Activated T-cell treated with anti-CD3 and anti-CD28 coated beads for 24 hours (primary cell): ENCODE data around the gene PGAP2.
"Not testable (repeated sequence)": the region's sequence is repeated elsewhere in the genome, so short reads cannot be mapped to it uniquely, and the experiment has no call there.

Source experiments
- DNase-seq: peaks from one replicate; pipeline ENCODE4 v3.0.0-alpha.2; 2020; ENCODE audit warnings: low read depth

The PGAP2 gene

DNA sequence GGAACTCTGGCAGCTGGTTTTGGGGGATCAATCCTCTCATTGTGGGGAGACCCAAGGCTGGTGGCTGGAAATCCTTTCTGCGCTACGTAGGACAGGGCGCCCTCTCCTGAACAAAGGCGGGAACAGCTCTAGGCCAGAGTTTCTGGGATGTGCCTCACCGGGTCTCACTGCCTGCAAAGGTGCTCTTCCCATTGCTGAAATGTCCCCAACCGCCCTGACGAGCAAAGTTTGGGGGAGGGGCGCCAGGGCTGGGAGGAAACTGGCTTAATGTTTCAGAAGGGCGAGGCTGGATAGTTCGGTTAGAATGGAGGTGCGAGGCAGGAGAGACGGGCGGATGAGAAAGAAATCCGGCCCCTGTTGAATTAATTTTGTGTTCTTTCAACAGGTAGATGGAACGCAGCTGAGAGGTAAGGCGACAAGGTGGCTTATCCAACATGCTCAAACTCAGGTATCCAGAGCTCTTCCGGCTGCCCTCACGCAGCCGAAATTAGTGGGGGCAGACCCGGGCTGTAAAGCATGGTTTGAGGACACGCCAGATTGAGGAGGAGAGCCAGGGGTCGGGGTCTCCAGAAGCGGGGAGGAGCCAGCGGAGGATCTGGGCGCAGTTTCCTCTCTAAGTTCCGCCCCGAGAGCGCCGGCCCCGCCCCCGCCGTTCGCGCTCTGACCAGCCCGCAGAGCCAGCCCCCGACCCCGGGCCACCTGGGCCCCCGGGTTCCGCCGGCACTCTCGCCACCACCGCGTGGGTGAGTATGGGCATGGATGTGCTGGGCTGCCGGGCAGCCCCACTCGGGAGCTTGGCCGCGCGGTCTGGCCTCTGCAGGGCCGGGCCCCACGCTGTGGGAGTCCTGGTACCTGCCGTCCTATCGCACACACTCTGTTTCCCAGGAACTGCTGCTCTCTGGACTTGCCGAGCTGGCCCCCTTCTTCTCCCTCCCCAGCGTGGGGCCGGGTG is at the start of gene PGAP2:
TSS of gene PGAP2 (plus strand) at position 652 of the 952 bp plus-strand sequence. CDS start 2,700 bp downstream, outside the sequence.
- DNase-seq, result peak; percentile 41

DNA sequence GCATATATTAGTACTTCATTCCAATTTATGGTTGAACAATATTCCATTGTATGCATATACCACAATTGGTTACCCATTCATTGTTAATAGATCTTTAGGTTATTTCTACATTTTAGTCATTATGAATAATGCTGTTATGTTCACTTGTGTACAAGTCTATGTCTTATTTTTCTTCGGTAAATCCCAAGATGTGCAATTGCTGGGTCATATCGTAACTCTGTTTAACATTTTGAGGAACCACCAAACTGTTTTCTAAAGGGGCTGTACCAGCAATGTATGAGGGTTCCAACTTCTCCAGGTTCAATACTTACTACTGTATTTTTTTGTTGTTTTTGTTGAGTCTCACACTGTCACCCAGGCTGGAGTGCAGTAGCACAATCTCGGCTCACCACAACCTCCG is 44.1 kb upstream of the PGAP2 start:
- no peak for DNase-seq

DNA sequence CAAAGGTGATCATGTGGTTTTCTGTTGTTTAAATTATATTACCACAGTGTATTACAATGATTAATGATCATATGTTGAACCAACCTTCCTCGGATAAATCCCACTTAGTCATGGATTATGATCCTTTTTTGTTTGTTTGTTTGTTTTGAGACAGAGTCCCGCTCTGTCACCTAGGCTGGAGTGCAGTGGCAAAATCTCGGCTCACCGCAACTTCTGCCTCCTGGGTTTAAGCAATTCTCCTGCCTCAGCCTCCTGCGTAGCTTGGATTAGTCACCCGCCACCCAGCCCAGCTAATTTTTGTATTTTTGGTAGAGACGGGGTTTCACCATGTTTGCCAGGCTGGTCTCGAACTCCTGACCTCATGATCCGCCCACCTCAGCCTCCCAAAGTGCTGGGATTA is 41.5 kb upstream of the PGAP2 start:
- DNase-seq, result not testable (repeated sequence)

DNA sequence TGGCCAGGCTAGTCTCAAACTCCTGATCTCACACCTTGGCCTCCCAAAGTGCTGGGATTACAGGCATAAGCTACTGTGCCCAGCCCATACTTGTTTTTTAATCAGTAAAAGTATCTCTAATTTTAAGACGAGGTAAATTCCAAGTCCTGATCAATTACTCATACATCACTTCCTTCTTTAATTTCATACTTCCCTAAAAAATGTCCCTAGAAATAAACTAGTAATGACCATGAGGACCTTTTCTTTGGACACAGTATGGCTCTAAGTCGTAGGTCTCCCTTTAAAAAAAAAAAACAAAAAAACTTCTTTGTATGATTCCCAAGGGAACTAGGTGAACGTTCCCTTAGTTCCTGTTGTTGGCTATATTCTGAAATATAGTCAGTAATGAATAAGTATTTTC is 40.8 kb upstream of the PGAP2 start:
- DNase-seq, result no peak

DNA sequence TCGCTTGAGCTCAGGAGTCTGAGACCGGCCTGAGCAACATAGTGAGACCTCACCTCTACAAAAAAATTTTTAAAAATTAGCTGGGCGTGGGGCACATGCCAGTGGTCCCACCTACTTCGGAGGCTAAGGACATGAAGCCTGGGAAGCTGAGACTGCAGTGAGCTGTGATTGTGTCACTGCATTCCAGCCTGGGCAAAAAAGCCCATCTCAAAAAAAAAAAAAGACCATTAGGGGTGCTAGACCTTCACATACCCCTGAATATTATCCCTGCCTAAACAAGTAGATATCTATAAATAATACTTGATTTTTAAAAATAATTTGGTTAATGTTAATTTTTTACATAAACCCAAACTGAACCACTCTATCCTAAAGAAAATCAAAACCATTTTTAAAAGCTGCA is 35.2 kb upstream of the PGAP2 start:
- no peak for DNase-seq

DNA sequence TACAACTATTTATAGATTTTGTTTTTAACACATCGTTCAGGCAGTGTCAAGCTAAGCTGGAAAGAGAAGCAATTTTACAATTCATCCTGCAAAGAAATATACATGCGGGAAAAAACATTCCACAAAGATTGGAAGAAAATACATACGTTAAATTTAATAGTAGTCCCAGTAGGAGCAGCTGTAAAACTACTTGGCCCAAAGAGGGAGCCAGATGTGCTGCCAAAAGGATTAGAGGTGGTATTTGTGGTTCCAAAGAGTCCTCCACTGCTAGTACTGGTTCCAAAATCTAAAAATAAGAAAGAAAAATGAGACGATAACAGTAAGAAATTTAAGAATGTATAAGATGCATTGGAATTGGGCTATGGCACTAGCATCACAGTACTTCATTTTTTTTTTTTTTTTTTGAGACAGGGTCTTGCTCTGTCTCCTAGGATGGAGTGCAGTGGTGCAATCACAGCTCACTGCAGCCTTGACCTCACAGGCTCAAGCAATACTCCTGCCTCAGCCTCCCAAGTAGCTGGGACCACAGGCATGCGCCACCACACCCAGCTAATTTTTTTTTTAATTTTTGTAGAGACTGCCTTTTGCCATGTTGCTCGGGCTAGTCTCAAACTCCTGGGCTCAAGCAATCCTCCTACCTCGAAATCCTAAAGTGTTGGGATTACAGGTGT is 32.5 kb upstream of the PGAP2 start:
- no peak for DNase-seq

DNA sequence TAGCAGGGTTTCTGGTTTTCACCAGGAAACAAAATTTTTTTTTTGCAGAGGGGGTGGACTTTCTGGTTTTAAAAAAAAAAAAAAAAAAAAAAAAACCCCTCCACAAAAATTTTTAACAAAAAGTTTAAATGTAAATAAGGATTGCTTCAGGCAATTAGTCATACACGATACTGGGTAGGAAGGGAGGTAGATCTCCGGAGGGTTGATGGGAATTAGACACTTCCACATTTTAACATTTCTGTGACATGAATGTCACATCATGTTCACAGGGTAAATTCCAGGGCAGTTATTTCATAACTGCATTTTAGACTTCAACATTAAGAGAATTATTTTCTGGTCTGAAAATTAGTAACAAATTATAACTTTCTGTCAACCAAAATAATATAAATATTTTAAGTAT is 26.9 kb upstream of the PGAP2 start:
- no peak for DNase-seq

DNA sequence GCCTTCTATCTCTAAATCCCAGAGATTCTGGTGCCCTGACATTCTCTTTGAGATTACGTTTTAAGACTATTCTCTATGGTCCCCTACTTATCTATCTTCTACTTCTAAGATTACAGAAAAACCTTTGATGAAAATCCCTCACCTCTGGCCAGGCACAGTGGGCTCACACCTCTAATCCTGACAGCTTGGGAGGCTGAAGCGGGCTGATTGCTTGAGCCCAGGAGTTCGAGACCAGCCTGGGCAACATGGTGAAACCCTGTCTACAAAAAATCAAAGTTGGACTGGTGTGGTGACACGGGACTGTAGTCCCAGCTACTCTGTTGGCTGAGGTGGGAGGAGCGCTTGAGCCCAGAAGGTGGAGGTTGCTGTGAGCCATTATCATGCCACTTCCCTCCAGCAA is 25.4 kb upstream of the PGAP2 start:
- DNase-seq, result no peak

DNA sequence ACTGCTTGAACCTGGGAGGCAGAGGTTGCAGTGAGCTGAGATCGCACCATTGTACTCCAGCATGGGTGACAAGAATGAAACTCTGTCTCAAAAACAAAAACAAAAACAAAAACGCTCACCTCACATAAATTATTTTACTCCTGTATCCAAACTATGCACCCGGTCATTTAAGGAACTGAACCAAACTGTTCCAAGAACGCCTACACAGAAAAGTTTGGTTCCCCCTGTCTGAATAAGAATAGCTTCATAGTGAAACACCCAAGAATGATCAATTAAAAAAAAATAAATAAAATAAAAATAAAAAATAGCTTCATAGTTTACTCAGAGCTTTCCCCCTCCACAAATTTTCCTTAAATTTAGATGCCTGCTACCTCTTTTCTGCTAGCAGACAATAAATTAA is 24.7 kb upstream of the PGAP2 start:
- no peak for DNase-seq

DNA sequence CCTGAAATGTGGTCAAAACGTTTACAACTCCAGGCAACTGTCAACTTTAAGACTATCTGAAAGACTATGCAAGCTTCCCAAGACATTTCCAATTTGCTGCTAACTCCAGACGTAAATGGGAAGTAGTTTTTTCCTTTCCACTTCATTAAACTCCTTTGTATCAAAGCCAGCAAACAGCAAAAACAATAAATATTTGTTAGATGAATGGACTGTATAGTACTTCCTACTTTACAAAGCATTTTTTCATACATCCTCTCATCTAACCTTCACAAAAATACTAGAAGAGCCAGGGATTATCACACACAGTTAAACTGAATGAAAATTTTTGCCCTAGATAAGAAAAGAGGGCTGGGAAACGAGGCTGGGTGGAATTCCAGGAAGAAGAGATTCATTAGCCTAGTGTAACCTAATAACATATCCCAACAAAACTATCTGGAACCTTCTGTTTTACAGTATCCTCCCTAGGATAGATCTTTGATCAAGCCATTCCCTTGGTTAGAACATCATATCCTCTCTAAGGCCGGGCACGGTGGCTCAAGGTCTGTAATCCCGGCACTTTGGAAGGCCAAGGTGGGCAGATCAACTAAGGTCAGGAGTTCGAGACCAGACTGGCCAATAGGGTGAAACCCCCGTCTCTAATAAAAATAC is 21.5 kb upstream of the PGAP2 start:
- DNase-seq, result no peak

DNA sequence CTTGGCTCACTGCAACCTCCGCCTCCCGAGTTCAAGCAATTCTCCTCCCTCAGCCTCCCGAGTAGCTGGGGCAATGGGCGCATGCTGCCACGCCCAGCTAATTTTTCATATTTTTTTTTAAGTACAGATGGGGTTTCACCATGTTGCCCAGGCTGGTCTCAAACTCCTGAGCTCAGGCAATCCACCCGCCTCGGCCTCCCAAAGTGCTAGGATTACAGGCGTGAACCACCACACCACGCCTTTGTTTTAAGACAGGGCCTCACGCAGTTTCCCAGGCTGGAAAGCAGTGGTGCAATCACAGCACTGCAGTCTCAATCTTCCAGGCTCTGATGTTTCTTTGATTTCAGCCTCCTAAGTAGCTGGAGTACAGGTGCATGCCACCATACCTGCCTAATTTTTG is 14.0 kb upstream of the PGAP2 start:
- not testable (repeated sequence) for DNase-seq

DNA sequence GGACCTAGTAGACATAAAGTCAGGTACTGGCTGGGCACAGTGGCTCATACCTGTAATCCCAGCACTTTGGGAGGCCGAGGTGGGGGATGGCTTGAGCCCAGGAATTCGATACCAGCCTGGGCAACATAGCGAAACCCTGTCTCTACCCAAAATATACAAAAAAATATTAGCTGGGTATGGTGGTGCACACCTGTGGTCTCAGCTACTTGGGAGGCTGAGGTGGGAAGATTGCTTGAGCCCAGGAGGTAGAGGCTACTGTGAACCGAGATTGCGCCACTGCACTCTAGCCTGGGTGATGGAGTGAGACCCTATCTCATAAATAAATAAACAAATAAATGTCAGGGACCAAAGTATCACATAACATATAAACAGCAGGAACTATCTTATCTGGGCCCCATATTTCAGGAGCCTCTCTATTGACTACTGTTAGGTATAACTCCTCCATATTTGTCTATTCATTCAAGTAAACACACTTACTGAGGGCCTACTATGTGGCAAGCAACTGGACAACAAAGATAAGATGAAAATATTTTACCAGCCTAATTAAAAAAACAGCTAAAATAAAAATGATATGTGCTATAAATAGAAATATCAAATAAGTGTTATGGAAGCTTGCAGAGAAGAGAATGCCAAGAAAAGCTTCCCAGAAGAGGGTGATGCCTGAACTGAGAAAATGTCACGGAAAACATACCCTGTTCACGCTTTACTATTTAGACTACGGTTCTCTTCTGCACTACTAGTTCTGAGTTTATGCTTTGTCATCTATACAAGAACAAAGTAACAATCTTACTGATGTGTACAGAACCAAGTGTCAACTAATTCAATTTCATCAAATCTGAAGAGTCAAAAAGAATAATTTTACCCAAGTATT is 13.0 kb upstream of the PGAP2 start:
- DNase-seq, result no peak

DNA sequence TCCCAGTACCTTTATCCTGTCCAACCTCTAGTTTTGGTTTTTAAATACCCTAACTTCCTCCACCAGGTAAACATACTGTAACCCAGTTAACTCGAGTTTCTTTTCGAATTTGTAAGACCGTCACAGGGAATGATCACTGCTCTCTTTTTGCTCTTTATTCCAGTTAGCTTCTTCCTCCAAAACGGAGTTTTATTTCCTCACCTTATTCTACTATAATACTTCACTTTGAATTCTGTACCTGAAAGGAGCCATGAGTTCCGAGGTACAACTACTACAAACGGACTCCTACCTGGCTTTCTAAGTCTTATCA is 12.4 kb upstream of the PGAP2 start:
- DNase-seq, result no peak

DNA sequence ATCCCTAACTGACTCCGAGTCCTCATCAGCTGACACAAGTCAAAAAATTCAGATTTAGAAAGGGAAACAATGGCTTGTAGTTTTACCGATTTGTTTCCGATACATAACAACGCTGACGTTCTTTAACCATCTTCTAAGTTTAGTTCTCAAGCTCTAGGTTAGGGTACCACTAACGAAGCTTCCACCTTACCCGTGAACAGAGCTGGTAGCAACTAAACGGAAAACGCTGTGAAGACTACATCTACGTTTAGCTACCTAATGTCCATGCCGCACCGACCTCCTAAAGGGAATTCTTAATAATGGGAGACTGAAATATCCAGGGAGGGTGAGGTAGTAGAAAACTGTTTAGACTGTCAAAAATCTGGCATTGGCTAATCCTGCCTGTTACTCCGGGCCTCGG is 12.0 kb upstream of the PGAP2 start:
- DNase-seq, result no peak

DNA sequence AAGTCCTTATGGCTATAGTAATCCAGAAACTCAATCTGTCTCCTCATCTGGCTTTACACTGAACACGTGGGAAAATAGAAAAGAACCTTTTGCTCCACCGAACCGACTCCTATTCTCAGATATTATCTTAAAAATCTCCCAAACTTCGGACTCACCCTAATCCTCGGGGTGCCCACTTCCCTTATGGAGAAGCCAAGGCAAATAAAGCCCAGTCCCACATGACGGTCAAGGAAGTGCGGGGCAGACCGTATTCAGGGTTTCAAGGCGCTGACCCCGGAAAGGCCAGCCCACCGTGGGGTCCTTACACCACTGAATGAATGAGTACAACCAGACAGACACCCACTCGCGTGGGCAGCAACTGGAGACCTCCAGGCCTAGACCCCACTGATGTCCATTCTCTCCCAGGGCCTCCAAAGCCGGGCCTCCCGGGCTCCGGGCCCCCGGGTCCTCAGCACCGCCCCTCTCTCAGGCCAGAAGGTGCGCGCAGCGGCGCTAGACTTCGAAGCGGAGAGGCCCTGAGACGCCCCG is 11.5 kb upstream of the PGAP2 start:
- DNase-seq, result no peak

DNA sequence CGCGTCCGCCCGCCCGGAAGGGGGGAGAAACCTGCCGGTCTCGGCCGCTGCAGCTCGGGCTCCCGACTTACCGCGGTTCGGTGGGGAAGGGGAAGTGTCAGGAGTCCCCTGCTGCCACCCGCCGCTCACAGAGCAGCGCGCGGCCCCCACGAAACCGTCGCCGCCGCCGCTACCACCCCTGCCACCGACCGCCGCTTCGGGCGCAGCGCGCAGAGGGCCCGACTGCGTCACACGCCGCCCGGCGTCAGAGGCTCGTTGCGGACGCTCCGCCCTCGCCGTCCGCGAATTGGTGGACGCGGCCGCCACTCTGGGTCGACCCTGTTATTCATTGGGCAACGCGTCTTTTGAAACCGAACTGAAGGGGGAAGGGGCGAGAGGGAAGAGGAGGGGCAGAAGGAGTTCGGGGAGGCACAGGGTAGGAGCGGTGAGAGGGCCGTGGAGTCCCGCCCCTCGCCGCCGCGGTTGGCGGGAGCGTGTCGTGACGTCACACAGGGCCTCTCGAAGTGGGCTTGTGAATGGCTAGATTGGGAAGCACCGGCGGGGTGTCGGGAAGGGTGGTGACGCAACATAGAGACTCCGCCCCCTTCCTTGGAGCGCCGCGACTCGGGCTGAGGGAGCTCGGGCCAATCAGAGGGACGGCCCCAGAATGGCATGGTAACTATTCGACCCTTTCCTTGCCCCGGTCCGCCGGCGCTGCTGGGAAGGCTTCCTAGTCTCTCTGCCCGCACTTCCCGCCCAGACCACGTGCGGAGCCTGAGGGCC is 10.8 kb upstream of the PGAP2 start, which contains the start of gene NUP98:
TSS of gene NUP98 (minus strand) at position 226 of the 762 bp plus-strand sequence. CDS start 15,437 bp downstream, outside the sequence.
- DNase-seq, result peak; percentile 100

DNA sequence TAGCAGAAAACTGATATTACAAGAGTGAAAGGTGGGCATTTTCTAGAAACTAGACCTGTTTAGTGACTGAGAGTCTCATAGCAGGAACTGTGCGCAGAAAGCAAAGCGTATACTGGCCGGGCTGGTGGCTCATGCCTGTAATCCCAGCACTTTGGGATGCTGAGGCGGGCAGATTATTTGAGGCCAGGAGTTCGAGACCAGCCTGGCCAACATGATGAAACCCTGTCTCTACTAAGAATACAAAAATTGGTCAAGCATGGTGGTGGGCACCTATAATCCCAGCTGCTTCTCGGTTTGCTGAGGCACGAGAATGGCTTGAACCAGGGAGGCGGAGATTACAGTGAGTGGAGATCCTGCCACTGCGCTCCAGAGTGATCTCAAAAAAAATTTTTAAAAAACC is 9.2 kb upstream of the PGAP2 start:
- no peak for DNase-seq

DNA sequence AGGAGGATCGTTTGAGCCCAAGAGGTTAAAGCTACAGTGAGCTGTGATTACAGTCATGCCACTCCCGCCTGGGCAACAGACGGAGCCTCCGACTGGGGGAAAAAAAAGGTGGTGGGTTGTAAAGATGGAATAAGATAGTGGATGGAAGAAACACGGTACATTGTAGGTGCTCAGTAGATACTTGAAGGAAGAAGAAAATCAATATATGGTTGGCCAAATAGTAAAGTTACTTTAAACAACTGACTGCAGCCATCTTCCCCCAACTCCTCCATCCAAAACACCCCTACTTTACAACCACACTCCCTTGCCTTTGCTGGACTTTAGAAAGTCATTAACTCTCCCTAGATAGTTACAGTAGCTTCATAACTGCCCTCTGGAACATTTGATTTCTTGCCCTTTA is 8.5 kb upstream of the PGAP2 start:
- DNase-seq, result no peak

DNA sequence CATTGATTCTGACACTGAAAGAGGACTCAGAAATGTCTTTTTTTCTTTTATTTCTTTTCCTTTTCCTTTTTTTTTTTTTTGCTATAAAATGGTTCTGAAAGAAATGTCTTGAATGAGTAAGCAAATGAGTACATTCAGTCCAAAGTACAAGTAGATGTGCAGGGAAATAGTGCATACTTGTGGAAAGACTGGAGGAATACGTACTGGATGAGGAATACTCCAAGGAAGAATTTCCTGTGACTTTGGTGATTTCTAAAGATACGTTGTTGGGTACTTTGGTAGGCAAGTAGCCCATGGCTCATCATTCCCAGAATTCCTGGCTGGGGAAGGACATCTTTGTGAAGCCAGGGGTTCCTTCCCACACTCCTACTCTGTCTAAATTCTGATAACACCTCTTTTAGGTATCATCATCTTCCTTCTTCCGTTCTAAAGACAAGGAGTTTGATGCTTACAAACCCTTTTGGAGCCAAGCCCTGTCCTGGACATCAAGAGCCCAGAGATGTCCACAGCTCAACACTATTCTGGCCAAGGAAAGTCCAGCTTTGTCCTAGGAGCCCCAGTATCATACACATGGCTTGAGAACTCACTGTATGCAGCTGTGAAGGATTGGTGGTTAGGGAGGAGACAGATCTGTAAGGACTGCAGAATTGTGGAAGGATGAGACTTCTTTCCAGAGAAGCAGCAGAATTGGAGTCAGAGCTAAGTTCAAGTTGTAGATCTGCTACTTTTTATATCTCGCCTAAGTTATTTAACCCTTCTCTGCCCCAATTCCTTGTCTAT is 6.2 kb upstream of the PGAP2 start:
- DNase-seq, result no peak
